Measurements from ENCODE around the gene IGHMBP2.

- TF ChIP-seq CTCF (IDR thresholded peaks at IDR 0.05) (no peak), POLR2AphosphoS5 (IDR thresholded peaks at IDR 0.05) (no peak), POLR2A (IDR thresholded peaks at IDR 0.05) (no peak), EP300 (IDR thresholded peaks at IDR 0.05) (no peak)
Measured at GRCh38 chr11:68893282-68893681, 10.4 kb upstream of the IGHMBP2 start.

Measured in suprapubic skin (tissue), 4 donors.